GM18526 (cell line): ENCODE results near the gene OSBP2.

Experiments
- POLR2A ChIP-seq: IDR thresholded peaks from 3 replicates; pipeline ENCODE4 v1.6.1; 2011; ENCODE audit not compliant: insufficient read length; ENCODE audit errors: extremely low read depth

OSBP2 gene

GRCh38 chr22:30673136-30673535, 21.5 kb upstream of the OSBP2 start:
- no peak for TF ChIP-seq POLR2A

- TF ChIP-seq POLR2A: no peak
Observed at GRCh38 chr22:30674482-30674881, 20.2 kb upstream of the OSBP2 start.

- no peak for TF ChIP-seq POLR2A
Observed at GRCh38 chr22:30675436-30675835, 19.2 kb upstream of the OSBP2 start.

GRCh38 chr22:30680991-30681770, 13.5 kb upstream of the OSBP2 start:
- TF ChIP-seq POLR2A: no peak

GRCh38 chr22:30681831-30682230, 12.8 kb upstream of the OSBP2 start:
- TF ChIP-seq POLR2A: no peak

- no peak for TF ChIP-seq POLR2A
Observed at GRCh38 chr22:30685178-30685577, 9.5 kb upstream of the OSBP2 start.

- no peak for TF ChIP-seq POLR2A
Observed at GRCh38 chr22:30687358-30687757, 7.3 kb upstream of the OSBP2 start.

GRCh38 chr22:30689622-30690021, 5.1 kb upstream of the OSBP2 start:
- no peak for TF ChIP-seq POLR2A

- TF ChIP-seq POLR2A: no peak
Observed at GRCh38 chr22:30691204-30691603, 3.5 kb upstream of the OSBP2 start.

- peak; percentile 25 for TF ChIP-seq POLR2A
Observed at GRCh38 chr22:30694171-30694639, 469 bp upstream of the OSBP2 start.

GRCh38 chr22:30695351-30695851, 727 bp downstream of the OSBP2 start:
- no peak for TF ChIP-seq POLR2A

- TF ChIP-seq POLR2A: no peak
Observed at GRCh38 chr22:30695871-30696655, 1.4 kb downstream of the OSBP2 start.

GRCh38 chr22:30697975-30698374, 3.3 kb downstream of the OSBP2 start:
- no peak for TF ChIP-seq POLR2A

- TF ChIP-seq POLR2A: no peak
Observed at GRCh38 chr22:30701872-30702271, 7.2 kb downstream of the OSBP2 start.

GRCh38 chr22:30702856-30703255, 8.2 kb downstream of the OSBP2 start:
- no peak for TF ChIP-seq POLR2A

- no peak for TF ChIP-seq POLR2A
Observed at GRCh38 chr22:30704978-30705377, 10.3 kb downstream of the OSBP2 start.

- peak; percentile 20 for TF ChIP-seq POLR2A
Observed at GRCh38 chr22:30705710-30706651, 11.3 kb downstream of the OSBP2 start.
